GM18951 (cell line): ENCODE results near the gene LARGE1.

ENCODE experiments used
- POLR2A ChIP-seq: IDR thresholded peaks from 4 replicates; pipeline ENCODE4 v1.6.1; 2011; ENCODE audit warnings: mild to moderate bottlenecking; ENCODE audit not compliant: insufficient read length, insufficient read depth; ENCODE audit errors: extremely low read depth
- in situ Hi-C: fragments of 300-500 bp; cut with MboI; formaldehyde crosslinking; loops from one replicate; pipeline ENCODE4 v1.12.0; 2022; ENCODE audit warnings: low sequenced_read_pairs, mixed read lengths, inconsistent platforms; ENCODE audit not compliant: unreplicated experiment

Gene LARGE1

GRCh38 chr22:33920197-33920540, at the start of gene LARGE1:
Gene LARGE1, minus strand, starts transcription at chr22:33920476.
- in situ Hi-C loops, result no loop called here
- no peak for TF ChIP-seq POLR2A

GRCh38 chr22:33969045-33969444, 48.8 kb upstream of the LARGE1 start:
- in situ Hi-C loops, result no loop called here
- no peak for TF ChIP-seq POLR2A

GRCh38 chr22:33964121-33964520, 43.8 kb upstream of the LARGE1 start:
- TF ChIP-seq POLR2A, result no peak
- in situ Hi-C loops, result no loop called here

GRCh38 chr22:33962409-33962808, 42.1 kb upstream of the LARGE1 start:
- TF ChIP-seq POLR2A, result no peak
- in situ Hi-C loops, result no loop called here

GRCh38 chr22:33958741-33959140, 38.5 kb upstream of the LARGE1 start:
- in situ Hi-C loops, result no loop called here
- no peak for TF ChIP-seq POLR2A

GRCh38 chr22:33957086-33957485, 36.8 kb upstream of the LARGE1 start:
- TF ChIP-seq POLR2A, result no peak
- in situ Hi-C loops, result no loop called here

GRCh38 chr22:33952776-33953175, 32.5 kb upstream of the LARGE1 start:
- no peak for TF ChIP-seq POLR2A
- in situ Hi-C loops, result no loop called here

GRCh38 chr22:33940741-33941140, 20.5 kb upstream of the LARGE1 start:
- in situ Hi-C loops, result no loop called here

GRCh38 chr22:33932997-33933396, 12.7 kb upstream of the LARGE1 start:
- in situ Hi-C loops, result no loop called here
- TF ChIP-seq POLR2A, result no peak

More at GRCh38 chr22:33940741-33941140, 20.5 kb upstream of the LARGE1 start:
- TF ChIP-seq POLR2A, result no peak

GRCh38 chr22:33931406-33931805, 11.1 kb upstream of the LARGE1 start:
- TF ChIP-seq POLR2A, result no peak
- in situ Hi-C loops, result no loop called here

- in situ Hi-C loops, result no loop called here
- no peak for TF ChIP-seq POLR2A
Measured at GRCh38 chr22:33927752-33928151, 7.5 kb upstream of the LARGE1 start.

GRCh38 chr22:33925194-33925593, 4.9 kb upstream of the LARGE1 start:
- TF ChIP-seq POLR2A, result no peak
- in situ Hi-C loops, result no loop called here

GRCh38 chr22:33923660-33924246, 3.5 kb upstream of the LARGE1 start:
- TF ChIP-seq POLR2A, result no peak
- in situ Hi-C loops, result no loop called here

GRCh38 chr22:33923033-33923432, 2.8 kb upstream of the LARGE1 start:
- in situ Hi-C loops, result no loop called here
- no peak for TF ChIP-seq POLR2A

GRCh38 chr22:33922349-33922681, 2.0 kb upstream of the LARGE1 start:
- in situ Hi-C loops, result no loop called here
- TF ChIP-seq POLR2A, result no peak

GRCh38 chr22:33921525-33922348, 1.5 kb upstream of the LARGE1 start:
- TF ChIP-seq POLR2A, result no peak
- in situ Hi-C loops, result no loop called here
